GM21447 (cell line): ENCODE measurements around the gene EYA4.

Experiments used
- ATAC-seq: cut with Tn5 transposase; IDR thresholded peaks from one replicate; pipeline ENCODE4 v1.9.1; 2021; ENCODE audit not compliant: unreplicated experiment

Gene EYA4

GRCh38 chr6:133288662-133289061 is 47.5 kb downstream of the EYA4 start:
- no peak for ATAC-seq

- no peak for ATAC-seq
These were observed 48.7 kb downstream of the EYA4 start for GRCh38 chr6:133289733-133290306.

- no peak for ATAC-seq
These were observed 49.8 kb downstream of the EYA4 start for GRCh38 chr6:133290930-133291329.

- no peak for ATAC-seq
These were observed 50.5 kb downstream of the EYA4 start for GRCh38 chr6:133291671-133292070.

- ATAC-seq: no peak
These were observed 56.5 kb downstream of the EYA4 start for GRCh38 chr6:133297657-133298056.

GRCh38 chr6:133298335-133298734 is 57.2 kb downstream of the EYA4 start:
- ATAC-seq: no peak

- no peak for ATAC-seq
These were observed 57.6 kb downstream of the EYA4 start for GRCh38 chr6:133298801-133299200.

GRCh38 chr6:133300896-133301295 is 59.7 kb downstream of the EYA4 start:
- no peak for ATAC-seq

- ATAC-seq: no peak
These were observed 60.7 kb downstream of the EYA4 start for GRCh38 chr6:133301835-133302234.

GRCh38 chr6:133306931-133307330 is 65.8 kb downstream of the EYA4 start:
- ATAC-seq: no peak

- no peak for ATAC-seq
These were observed 68.4 kb downstream of the EYA4 start for GRCh38 chr6:133309579-133309978.

- ATAC-seq: no peak
These were observed 70.8 kb downstream of the EYA4 start for GRCh38 chr6:133312006-133312405.

GRCh38 chr6:133313068-133313467 is 71.9 kb downstream of the EYA4 start:
- ATAC-seq: no peak

- no peak for ATAC-seq
These were observed 73.8 kb downstream of the EYA4 start for GRCh38 chr6:133314947-133315346.

GRCh38 chr6:133315811-133316210 is 74.7 kb downstream of the EYA4 start:
- no peak for ATAC-seq

- no peak for ATAC-seq
These were observed 76.5 kb downstream of the EYA4 start for GRCh38 chr6:133317704-133318103.

- ATAC-seq: no peak
These were observed 85.4 kb downstream of the EYA4 start for GRCh38 chr6:133326584-133326983.

- no peak for ATAC-seq
These were observed 92.7 kb downstream of the EYA4 start for GRCh38 chr6:133333852-133334251.

- no peak for ATAC-seq
These were observed 96.2 kb downstream of the EYA4 start for GRCh38 chr6:133337308-133337707.

GRCh38 chr6:133339543-133340384 is 98.6 kb downstream of the EYA4 start:
- no peak for ATAC-seq

- ATAC-seq: no peak
These were observed 99.4 kb downstream of the EYA4 start for GRCh38 chr6:133340557-133340956.

- ATAC-seq: no peak
These were observed 100.5 kb downstream of the EYA4 start for GRCh38 chr6:133341607-133342158.
